ENCODE data around the gene EPB41L2. TPM values are rescaled to one million over a fixed set of nuclear protein-coding genes. Genes with fewer than 3 reads are reported as not detected.

The EPB41L2 gene
- total and polyA plus RNA-seq, 2 donors (not counting 1 experiment from before 2014, with no cell fraction given) = 113 to 264 TPM

GRCh38 chr6:130978180-130978579 lies 84.9 kb downstream of the EPB41L2 start:
- DNase-seq (ENCODE audit: low read depth in 2 of 2) = no peak
- Histone ChIP-seq H4K20me1 (ENCODE audit: control insufficient read depth, extremely low read depth, insufficient read depth, low read length) (no peaks in the 10 kb centered on the region), H3K9me3 (ENCODE audit: control insufficient read depth, insufficient read depth, low read depth, low read length) (no peaks in the 10 kb centered on the region), H3K4me1 (ENCODE audit: control insufficient read depth, extremely low read depth, insufficient read depth, low read length) (no peaks in the 10 kb centered on the region), H3K36me3 (ENCODE audit: control insufficient read depth, insufficient read depth, low read length) (no peaks in the 10 kb centered on the region), H3K4me2 (ENCODE audit: extremely low read depth, insufficient read depth, low read length) (no peak overlapping the region), H3K27me3 (ENCODE audit: control insufficient read depth, insufficient read depth, low read length) (no peaks in the 10 kb centered on the region), H2AFZ (ENCODE audit: low read length) (no peak overlapping the region), H3K4me3 (replicated peaks in 1 of 4; ENCODE audit: control extremely low read depth in 1 of 4, insufficient read depth in 1 of 4, low read depth in 3 of 4, low read length in 4 of 4) (no peak overlapping the region), H3K27ac (ENCODE audit: insufficient read depth, low read length) (no peak overlapping the region), H3K9ac (ENCODE audit: insufficient read depth, low read length) (no peak overlapping the region), H3K79me2 (ENCODE audit: control insufficient read depth, insufficient read depth, low read length) (peaks cover 28% of the 10 kb centered on the region)
- no peak for TF ChIP-seq EZH2 (IDR thresholded peaks at IDR 0.05; ENCODE audit: low read length, missing control alignments)
- no peak for TF ChIP-seq CTCF (conservative IDR thresholded peaks at IDR 0.05 in 1 of 2, IDR thresholded peaks at IDR 0.05 in 1 of 2; ENCODE audit: low read depth in 1 of 2, low read length in 2 of 2)

- Histone ChIP-seq H3K4me3 (replicated peaks in 1 of 4; ENCODE audit: control extremely low read depth in 1 of 4, insufficient read depth in 1 of 4, low read depth in 3 of 4, low read length in 4 of 4) (no peak overlapping the region), H2AFZ (ENCODE audit: low read length) (no peak overlapping the region), H3K27ac (ENCODE audit: insufficient read depth, low read length) (no peak overlapping the region), H3K36me3 (ENCODE audit: control insufficient read depth, insufficient read depth, low read length) (no peaks in the 10 kb centered on the region), H4K20me1 (ENCODE audit: control insufficient read depth, extremely low read depth, insufficient read depth, low read length) (no peaks in the 10 kb centered on the region), H3K9ac (ENCODE audit: insufficient read depth, low read length) (no peak overlapping the region), H3K79me2 (ENCODE audit: control insufficient read depth, insufficient read depth, low read length) (peaks cover 29% of the 10 kb centered on the region), H3K4me1 (ENCODE audit: control insufficient read depth, extremely low read depth, insufficient read depth, low read length) (no peaks in the 10 kb centered on the region), H3K4me2 (ENCODE audit: extremely low read depth, insufficient read depth, low read length) (no peak overlapping the region), H3K27me3 (ENCODE audit: control insufficient read depth, insufficient read depth, low read length) (no peaks in the 10 kb centered on the region), H3K9me3 (ENCODE audit: control insufficient read depth, insufficient read depth, low read depth, low read length) (no peaks in the 10 kb centered on the region)
- peak; percentile 31 to 51 for DNase-seq (ENCODE audit: low read depth in 2 of 2)
- TF ChIP-seq EZH2 (IDR thresholded peaks at IDR 0.05; ENCODE audit: low read length, missing control alignments) = no peak
- TF ChIP-seq CTCF (conservative IDR thresholded peaks at IDR 0.05 in 1 of 2, IDR thresholded peaks at IDR 0.05 in 1 of 2; ENCODE audit: low read depth in 1 of 2, low read length in 2 of 2) = no peak
These were observed 87.7 kb downstream of the EPB41L2 start for GRCh38 chr6:130975325-130975724.

- Histone ChIP-seq H3K79me2 (ENCODE audit: control insufficient read depth, insufficient read depth, low read length) (peaks cover 33% of the 10 kb centered on the region), H3K27me3 (ENCODE audit: control insufficient read depth, insufficient read depth, low read length) (no peaks in the 10 kb centered on the region), H3K27ac (ENCODE audit: insufficient read depth, low read length) (no peak overlapping the region), H3K9me3 (ENCODE audit: control insufficient read depth, insufficient read depth, low read depth, low read length) (no peaks in the 10 kb centered on the region), H2AFZ (ENCODE audit: low read length) (no peak overlapping the region), H4K20me1 (ENCODE audit: control insufficient read depth, extremely low read depth, insufficient read depth, low read length) (no peaks in the 10 kb centered on the region), H3K4me3 (replicated peaks in 1 of 4; ENCODE audit: control extremely low read depth in 1 of 4, insufficient read depth in 1 of 4, low read depth in 3 of 4, low read length in 4 of 4) (no peak overlapping the region), H3K36me3 (ENCODE audit: control insufficient read depth, insufficient read depth, low read length) (no peaks in the 10 kb centered on the region), H3K4me1 (ENCODE audit: control insufficient read depth, extremely low read depth, insufficient read depth, low read length) (no peaks in the 10 kb centered on the region), H3K9ac (ENCODE audit: insufficient read depth, low read length) (no peak overlapping the region), H3K4me2 (ENCODE audit: extremely low read depth, insufficient read depth, low read length) (no peak overlapping the region)
- TF ChIP-seq CTCF (conservative IDR thresholded peaks at IDR 0.05 in 1 of 2, IDR thresholded peaks at IDR 0.05 in 1 of 2; ENCODE audit: low read depth in 1 of 2, low read length in 2 of 2) (no peak), EZH2 (IDR thresholded peaks at IDR 0.05; ENCODE audit: low read length, missing control alignments) (no peak)
- no peak for DNase-seq (ENCODE audit: low read depth in 2 of 2)
These were observed 89.3 kb downstream of the EPB41L2 start for GRCh38 chr6:130973521-130974277.
